H1 (cell line): ENCODE data around the gene RABEP2. TPM values are rescaled to one million over a fixed set of nuclear protein-coding genes. Genes with fewer than 3 reads are reported as not detected.
A peak's percentile ranks its signal among the peaks of the same experiment; 100 is the strongest.

Experiments used
- CBX8 ChIP-seq: fragments of 300-800, 300-1000 bp; sonication (generic); IDR thresholded peaks from 2 replicates; pipeline ENCODE4 v1.7.1; 2016; ENCODE audit warnings: low read depth, low read length, borderline replicate concordance
- CEBPB ChIP-seq: IDR thresholded peaks from 2 replicates; pipeline ENCODE4 v1.6.1; 2012; ENCODE audit warnings: low read depth, low read length
- CTBP2 ChIP-seq: IDR thresholded peaks from 2 replicates; pipeline ENCODE4 v1.7.0; 2011; ENCODE audit warnings: borderline replicate concordance, mild to moderate bottlenecking, moderate library complexity, mixed read lengths, low read length; ENCODE audit not compliant: insufficient read depth, insufficient read length
- EP300 ChIP-seq, 2 experiments: IDR thresholded peaks; 1 replicate in 1 of 2; 2 replicates in 1 of 2; pipeline ENCODE4 v1.6.1; 2011 to 2012; ENCODE audit warnings: low read depth in 2 of 2, low read length in 2 of 2, mild to moderate bottlenecking in 2 of 2, borderline replicate concordance in 1 of 2, inconsistent platforms in 1 of 2, moderate library complexity in 1 of 2
- FOSL1 ChIP-seq: IDR thresholded peaks from 2 replicates; pipeline ENCODE4 v1.6.1; 2011; ENCODE audit warnings: mild to moderate bottlenecking, low read depth, low read length, moderate library complexity; ENCODE audit not compliant: insufficient read depth
- GABPA ChIP-seq: IDR thresholded peaks from 2 replicates; pipeline ENCODE4 v1.6.1; 2011; ENCODE audit warnings: mild to moderate bottlenecking, low read length, moderate library complexity, borderline replicate concordance; ENCODE audit not compliant: insufficient read depth
- GTF2F1 ChIP-seq: IDR thresholded peaks from 2 replicates; pipeline ENCODE4 v1.6.1; 2012; ENCODE audit warnings: low read depth, low read length, improper control_type of control experiment, borderline replicate concordance
- JUND ChIP-seq: IDR thresholded peaks from 2 replicates; pipeline ENCODE4 v1.6.1; 2011; ENCODE audit warnings: mild to moderate bottlenecking, improper control_type of control experiment, low read length
- KDM4A ChIP-seq: IDR thresholded peaks from one replicate; pipeline ENCODE4 v1.7.1; 2012; ENCODE audit warnings: low read depth, mild to moderate bottlenecking, moderate library complexity, low read length, inconsistent platforms; ENCODE audit not compliant: severe bottlenecking
- NANOG ChIP-seq: IDR thresholded peaks from 2 replicates; pipeline ENCODE4 v1.6.1; 2011; ENCODE audit warnings: low read length, low read depth, mild to moderate bottlenecking, inconsistent platforms; ENCODE audit not compliant: insufficient read depth, poor library complexity, severe bottlenecking
- POLR2A ChIP-seq, 2 experiments: IDR thresholded peaks; 1 replicate in 1 of 2; 2 replicates in 1 of 2; pipeline ENCODE4 v1.6.1; 2011; ENCODE audit warnings: low read depth in 2 of 2, low read length in 2 of 2, mild to moderate bottlenecking in 2 of 2; ENCODE audit errors: control extremely low read depth in 1 of 2
- POLR2AphosphoS5 ChIP-seq: IDR thresholded peaks from 2 replicates; pipeline ENCODE4 v1.6.1; 2011; ENCODE audit warnings: low read depth, low read length
- POU5F1 ChIP-seq: IDR thresholded peaks from 2 replicates; pipeline ENCODE4 v1.6.1; 2011; ENCODE audit warnings: low read depth, mild to moderate bottlenecking, low read length, moderate library complexity
- RAD21 ChIP-seq, 2 experiments: IDR thresholded peaks in 1 of 2; conservative IDR thresholded peaks in 1 of 2; 2 replicates each; pipeline ENCODE4 v1.6.1; 2011; ENCODE audit warnings: low read depth in 2 of 2, low read length in 2 of 2, improper control_type of control experiment in 1 of 2, inconsistent platforms in 1 of 2, mild to moderate bottlenecking in 1 of 2, moderate library complexity in 1 of 2
- RBBP5 ChIP-seq: IDR thresholded peaks from 2 replicates; pipeline ENCODE4 v1.7.1; 2012; ENCODE audit warnings: low read depth, mild to moderate bottlenecking, inconsistent platforms, low read length, moderate library complexity, borderline replicate concordance
- RXRA ChIP-seq: IDR thresholded peaks from 2 replicates; pipeline ENCODE4 v1.6.1; 2011; ENCODE audit warnings: low read depth, mild to moderate bottlenecking, low read length, moderate library complexity; ENCODE audit not compliant: insufficient read depth
- SAP30 ChIP-seq: fragments of 300-600 bp; sonication (generic); IDR thresholded peaks from 2 replicates; pipeline ENCODE4 v1.7.1; 2012; ENCODE audit warnings: low read length, moderate library complexity, mild to moderate bottlenecking, inconsistent platforms; ENCODE audit not compliant: insufficient read depth, insufficient replicate concordance
- SP2 ChIP-seq: IDR thresholded peaks from 2 replicates; pipeline ENCODE4 v1.6.1; 2012; ENCODE audit warnings: mild to moderate bottlenecking, low read length, inconsistent platforms
- SRF ChIP-seq: IDR thresholded peaks from 2 replicates; pipeline ENCODE4 v1.6.1; 2011; ENCODE audit warnings: mild to moderate bottlenecking, low read depth, low read length, moderate library complexity
- TBP ChIP-seq: IDR thresholded peaks from 2 replicates; pipeline ENCODE4 v1.6.1; 2011; ENCODE audit warnings: low read depth, low read length, improper control_type of control experiment
- TCF12 ChIP-seq: IDR thresholded peaks from 2 replicates; pipeline ENCODE4 v1.6.1; 2011; ENCODE audit warnings: low read depth, mild to moderate bottlenecking, low read length
- polyA plus RNA-seq, 7 experiments: library from polyadenylated mRNA; depleted of rRNA in 3 of 7; stranded (reverse) in 5 of 7; unstranded in 2 of 7; fragments of >200 nt in 5 of 7; fragments of 200-250 nt in 2 of 7; gene quantifications; 1 replicate in 5 of 7; 2 replicates in 1 of 7; 4 replicates in 1 of 7; pipeline versions ENCODE4 v1.2.1 to v1.2.3, GENCODE V29; 2011 to 2013; ENCODE audit warnings: missing spikeins in 2 of 7, mixed read lengths in 2 of 7
- total RNA-seq: library from RNA; stranded (reverse); fragmentation: NEBNext Ultra II Directional; extraction: Animal tissue kit (Norgen Biotek cat#: 25700); gene quantifications from 2 replicates; pipeline ENCODE4 v1.2.1, GENCODE V29; 2021
- TF ChIP-seq, protein P1 (sequence below): IDR thresholded peaks from 2 replicates; pipeline ENCODE4 v1.6.1; 2012; ENCODE audit warnings: inconsistent platforms

The RABEP2 gene
- total and polyA plus RNA-seq, 2 of the 8 experiments (the other 6 are each of a cell fraction or from before 2014, with no cell fraction given): 10.4 to 14.9 TPM

DNA sequence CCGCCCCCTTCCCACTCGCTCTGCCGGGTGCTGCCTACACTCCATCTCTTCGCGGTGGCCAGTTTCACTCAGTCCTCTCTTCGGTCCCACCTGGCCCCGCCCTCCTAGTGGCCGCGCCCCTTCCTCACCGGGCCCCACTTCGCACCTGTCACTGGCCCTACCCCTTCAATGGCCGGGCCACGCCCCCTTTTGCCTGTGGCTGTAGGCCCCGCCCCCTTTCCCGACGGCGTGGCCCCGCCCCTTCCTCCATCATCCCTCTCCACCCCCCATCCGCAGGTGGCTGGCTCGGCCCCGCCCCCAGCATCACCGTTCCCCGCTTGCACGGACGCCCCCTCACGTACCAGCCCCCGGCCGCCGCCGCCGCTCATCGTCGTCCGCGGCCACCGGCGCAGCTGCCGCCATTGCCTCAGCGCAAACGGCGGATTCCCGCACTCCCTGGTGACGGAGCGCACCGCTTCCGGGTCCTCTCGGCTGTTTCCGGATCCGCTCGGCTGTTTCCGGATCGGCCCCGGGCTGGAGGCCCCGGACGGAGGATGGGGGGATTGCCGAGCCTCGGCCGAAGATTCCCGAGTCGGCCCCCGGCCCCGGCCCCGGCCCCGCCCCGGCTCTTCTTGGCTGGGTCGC, at the start of gene RABEP2 (continued):
- TF ChIP-seq GTF2F1 (no peak), POLR2AphosphoS5 (no peak), JUND (no peak), NANOG (no peak), GABPA (no peak), EP300 (IDR thresholded peaks at IDR 0.05; ENCODE audit: borderline replicate concordance in 1 of 2, low read depth in 2 of 2, low read length in 2 of 2) (no peak), POU5F1 (no peak), SP2 (no peak), CEBPB (no peak), SRF (no peak), POLR2A (IDR thresholded peaks at IDR 0.05; ENCODE audit: control extremely low read depth in 1 of 2, low read depth in 2 of 2, low read length in 2 of 2) (no peak), CBX8 (no peak), SAP30 (no peak), RBBP5 (0 out of 2 replicates have a peak, but pooled peaks have one; percentile 21), TBP (no peak), TCF12 (no peak), CTBP2 (no peak), KDM4A (no peak), FOSL1 (no peak), RAD21 (IDR thresholded peaks at IDR 0.05 in 1 of 2, conservative IDR thresholded peaks at IDR 0.05 in 1 of 2; ENCODE audit: low read depth in 2 of 2, low read length in 2 of 2) (no peak), RXRA (no peak)
- TF ChIP-seq, protein P1, sequence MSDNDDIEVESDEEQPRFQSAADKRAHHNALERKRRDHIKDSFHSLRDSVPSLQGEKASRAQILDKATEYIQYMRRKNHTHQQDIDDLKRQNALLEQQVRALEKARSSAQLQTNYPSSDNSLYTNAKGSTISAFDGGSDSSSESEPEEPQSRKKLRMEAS: peak; percentile 35
